GM23338 (cell line): ENCODE results near the gene NAA20.

Source experiments
- CREB1 ChIP-seq: fragments of 250-450 bp; sonication (Bioruptor Pico); IDR thresholded peaks from 2 replicates; pipeline ENCODE4 v1.5.0; 2020; ENCODE audit warnings: low read depth, mild to moderate bottlenecking, moderate library complexity
- EZH2 ChIP-seq: fragments of 200-600 bp; sonication (generic); IDR thresholded peaks from one replicate; pipeline ENCODE4 v1.8.0; 2017; ENCODE audit warnings: antibody characterized with exemption, mild to moderate bottlenecking, low read depth; ENCODE audit not compliant: unreplicated experiment
- EZH2phosphoT487 ChIP-seq: fragments of 200-600 bp; sonication (generic); IDR thresholded peaks from one replicate; pipeline ENCODE4 v1.8.1; 2018; ENCODE audit warnings: antibody characterized with exemption; ENCODE audit not compliant: unreplicated experiment
- JUNB ChIP-seq: IDR thresholded peaks from one replicate; pipeline ENCODE4 v1.6.1; 2016; ENCODE audit warnings: antibody characterized with exemption; ENCODE audit not compliant: unreplicated experiment
- POLR2AphosphoS5 ChIP-seq: IDR thresholded peaks from 2 replicates; pipeline ENCODE4 v1.6.1; 2016; ENCODE audit warnings: antibody characterized with exemption, low read depth
- ZNF114 ChIP-seq: fragments of 250-450 bp; sonication (Bioruptor Pico); IDR thresholded peaks from 2 replicates; pipeline ENCODE4 v1.5.0; 2020; ENCODE audit warnings: mild to moderate bottlenecking, moderate library complexity
- TF ChIP-seq, protein P1 (sequence below), 2 experiments: fragments of 200-600 bp in 1 of 2; sonication (generic) in 1 of 2; conservative IDR thresholded peaks; 2 replicates each; pipeline versions ENCODE4 v1.5.1 to v1.6.1; 2016 to 2017; ENCODE audit warnings: antibody characterized with exemption in 2 of 2, low read depth in 2 of 2, mild to moderate bottlenecking in 2 of 2, moderate library complexity in 1 of 2
- TF ChIP-seq, protein P2 (sequence below): IDR thresholded peaks from one replicate; pipeline ENCODE4 v1.6.1; 2018; ENCODE audit warnings: antibody characterized with exemption; ENCODE audit not compliant: unreplicated experiment

DNA sequence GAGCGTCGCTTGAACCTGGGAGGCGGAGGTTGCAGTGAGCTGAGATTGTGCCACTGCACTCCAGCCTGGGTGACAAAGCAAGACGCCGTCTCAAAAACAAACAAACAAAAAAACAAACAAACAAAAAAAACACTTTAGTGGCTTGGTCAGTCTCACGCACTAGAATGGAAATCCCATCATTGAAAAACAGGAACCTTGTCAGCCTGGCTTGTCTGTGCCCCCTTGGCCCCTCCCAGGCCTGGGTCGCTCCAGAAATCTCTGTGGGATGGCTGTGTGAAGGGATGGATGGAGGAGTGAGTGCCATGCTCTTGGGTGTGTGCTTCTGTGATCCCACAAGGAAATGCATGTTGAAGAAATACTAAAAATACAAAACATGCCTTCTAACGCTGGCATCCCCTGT lies 20.9 kb upstream of the NAA20 start:
- TF ChIP-seq POLR2AphosphoS5 = no peak
- TF ChIP-seq, protein P1, sequence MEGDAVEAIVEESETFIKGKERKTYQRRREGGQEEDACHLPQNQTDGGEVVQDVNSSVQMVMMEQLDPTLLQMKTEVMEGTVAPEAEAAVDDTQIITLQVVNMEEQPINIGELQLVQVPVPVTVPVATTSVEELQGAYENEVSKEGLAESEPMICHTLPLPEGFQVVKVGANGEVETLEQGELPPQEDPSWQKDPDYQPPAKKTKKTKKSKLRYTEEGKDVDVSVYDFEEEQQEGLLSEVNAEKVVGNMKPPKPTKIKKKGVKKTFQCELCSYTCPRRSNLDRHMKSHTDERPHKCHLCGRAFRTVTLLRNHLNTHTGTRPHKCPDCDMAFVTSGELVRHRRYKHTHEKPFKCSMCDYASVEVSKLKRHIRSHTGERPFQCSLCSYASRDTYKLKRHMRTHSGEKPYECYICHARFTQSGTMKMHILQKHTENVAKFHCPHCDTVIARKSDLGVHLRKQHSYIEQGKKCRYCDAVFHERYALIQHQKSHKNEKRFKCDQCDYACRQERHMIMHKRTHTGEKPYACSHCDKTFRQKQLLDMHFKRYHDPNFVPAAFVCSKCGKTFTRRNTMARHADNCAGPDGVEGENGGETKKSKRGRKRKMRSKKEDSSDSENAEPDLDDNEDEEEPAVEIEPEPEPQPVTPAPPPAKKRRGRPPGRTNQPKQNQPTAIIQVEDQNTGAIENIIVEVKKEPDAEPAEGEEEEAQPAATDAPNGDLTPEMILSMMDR (conservative IDR thresholded peaks at IDR 0.05; ENCODE audit: low read depth in 2 of 2) = no peak
- TF ChIP-seq EZH2phosphoT487 = no peak
- TF ChIP-seq, protein P2, sequence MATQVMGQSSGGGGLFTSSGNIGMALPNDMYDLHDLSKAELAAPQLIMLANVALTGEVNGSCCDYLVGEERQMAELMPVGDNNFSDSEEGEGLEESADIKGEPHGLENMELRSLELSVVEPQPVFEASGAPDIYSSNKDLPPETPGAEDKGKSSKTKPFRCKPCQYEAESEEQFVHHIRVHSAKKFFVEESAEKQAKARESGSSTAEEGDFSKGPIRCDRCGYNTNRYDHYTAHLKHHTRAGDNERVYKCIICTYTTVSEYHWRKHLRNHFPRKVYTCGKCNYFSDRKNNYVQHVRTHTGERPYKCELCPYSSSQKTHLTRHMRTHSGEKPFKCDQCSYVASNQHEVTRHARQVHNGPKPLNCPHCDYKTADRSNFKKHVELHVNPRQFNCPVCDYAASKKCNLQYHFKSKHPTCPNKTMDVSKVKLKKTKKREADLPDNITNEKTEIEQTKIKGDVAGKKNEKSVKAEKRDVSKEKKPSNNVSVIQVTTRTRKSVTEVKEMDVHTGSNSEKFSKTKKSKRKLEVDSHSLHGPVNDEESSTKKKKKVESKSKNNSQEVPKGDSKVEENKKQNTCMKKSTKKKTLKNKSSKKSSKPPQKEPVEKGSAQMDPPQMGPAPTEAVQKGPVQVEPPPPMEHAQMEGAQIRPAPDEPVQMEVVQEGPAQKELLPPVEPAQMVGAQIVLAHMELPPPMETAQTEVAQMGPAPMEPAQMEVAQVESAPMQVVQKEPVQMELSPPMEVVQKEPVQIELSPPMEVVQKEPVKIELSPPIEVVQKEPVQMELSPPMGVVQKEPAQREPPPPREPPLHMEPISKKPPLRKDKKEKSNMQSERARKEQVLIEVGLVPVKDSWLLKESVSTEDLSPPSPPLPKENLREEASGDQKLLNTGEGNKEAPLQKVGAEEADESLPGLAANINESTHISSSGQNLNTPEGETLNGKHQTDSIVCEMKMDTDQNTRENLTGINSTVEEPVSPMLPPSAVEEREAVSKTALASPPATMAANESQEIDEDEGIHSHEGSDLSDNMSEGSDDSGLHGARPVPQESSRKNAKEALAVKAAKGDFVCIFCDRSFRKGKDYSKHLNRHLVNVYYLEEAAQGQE = no peak
- no peak for TF ChIP-seq CREB1 (CRISPR knock-in tag)
- no peak for TF ChIP-seq ZNF114 (CRISPR knock-in tag)
- no peak for TF ChIP-seq EZH2
- TF ChIP-seq JUNB = no peak
